Fibroblast of lung (primary cell): ENCODE data around the gene MYO7A. TPM values are rescaled to one million over a fixed set of nuclear protein-coding genes. Genes with fewer than 3 reads are reported as not detected.

Source experiments
- DNase-seq, 2 donors: peaks; one replicate each; pipeline versions ENCODE4 v3.0.0 to v3.0.0-alpha.2; 2010; ENCODE audit warnings: low read depth in 2 of 2
- H2AFZ ChIP-seq: 2 replicates; pipeline ENCODE4 v1.5.1; 2012; ENCODE audit warnings: low read length, control low read depth, inconsistent platforms
- H3K27ac ChIP-seq: 2 replicates; pipeline ENCODE4 v1.5.1; 2011; ENCODE audit warnings: low read length, control low read depth; ENCODE audit not compliant: insufficient read depth
- H3K27me3 ChIP-seq: 2 replicates; pipeline ENCODE4 v1.5.1; 2011; ENCODE audit warnings: mild to moderate bottlenecking, low read length; ENCODE audit not compliant: control insufficient read depth, insufficient read depth
- H3K36me3 ChIP-seq: 2 replicates; pipeline ENCODE4 v1.5.1; 2011; ENCODE audit warnings: low read length; ENCODE audit not compliant: control insufficient read depth, insufficient read depth
- H3K4me1 ChIP-seq: 2 replicates; pipeline ENCODE4 v1.5.1; 2011; ENCODE audit warnings: low read length; ENCODE audit not compliant: control insufficient read depth, insufficient read depth; ENCODE audit errors: extremely low read depth
- H3K4me2 ChIP-seq: 2 replicates; pipeline ENCODE4 v1.5.1; 2011; ENCODE audit warnings: low read length, control low read depth; ENCODE audit not compliant: insufficient read depth; ENCODE audit errors: extremely low read depth
- H3K4me3 ChIP-seq, 4 experiments: fragments of 200-600 bp in 1 of 4; sonication (generic) in 1 of 4; replicated peaks in 1 of 4; 2 replicates each; pipeline ENCODE4 v1.5.1; 2011 to 2016; ENCODE audit warnings: low read length in 4 of 4, low read depth in 3 of 4, mild to moderate bottlenecking in 3 of 4, control low read depth in 2 of 4, inconsistent platforms in 1 of 4, mixed read lengths in 1 of 4; ENCODE audit not compliant: insufficient read depth in 1 of 4; ENCODE audit errors: control extremely low read depth in 1 of 4
- H3K79me2 ChIP-seq: 2 replicates; pipeline ENCODE4 v1.5.1; 2012; ENCODE audit warnings: mild to moderate bottlenecking, low read length, inconsistent platforms; ENCODE audit not compliant: control insufficient read depth, insufficient read depth
- H3K9ac ChIP-seq: 2 replicates; pipeline ENCODE4 v1.5.1; 2011; ENCODE audit warnings: mild to moderate bottlenecking, low read length, control low read depth; ENCODE audit not compliant: insufficient read depth
- H3K9me3 ChIP-seq: 2 replicates; pipeline ENCODE4 v1.5.1; 2012; ENCODE audit warnings: low read depth, low read length; ENCODE audit not compliant: control insufficient read depth, insufficient read depth
- H4K20me1 ChIP-seq: 2 replicates; pipeline ENCODE4 v1.5.1; 2011; ENCODE audit warnings: low read length; ENCODE audit not compliant: control insufficient read depth, insufficient read depth; ENCODE audit errors: extremely low read depth
- CTCF ChIP-seq, 2 donors: IDR thresholded peaks in 1 of 2; conservative IDR thresholded peaks in 1 of 2; 1 replicate in 1 of 2; 2 replicates in 1 of 2; pipeline ENCODE4 v1.5.1; 2011 to 2012; ENCODE audit warnings: low read length in 2 of 2, control low read depth in 1 of 2, inconsistent platforms in 1 of 2, low read depth in 1 of 2, mild to moderate bottlenecking in 1 of 2
- EZH2 ChIP-seq: IDR thresholded peaks from 2 replicates; pipeline ENCODE4 v1.5.1; 2012; ENCODE audit warnings: low read length, control low read depth, mild to moderate bottlenecking; ENCODE audit errors: missing control alignments
- polyA plus RNA-seq, 2 donors: library from polyadenylated mRNA; depleted of rRNA in 1 of 2; stranded (reverse) in 1 of 2; unstranded in 1 of 2; fragments of >200 nt; gene quantifications; 2 replicates each; pipeline ENCODE4 v1.2.1, GENCODE V29; 2011 to 2012; ENCODE audit warnings: missing spikeins in 1 of 2
- total RNA-seq: library from RNA; depleted of rRNA; stranded (reverse); fragments of >200 nt; gene quantifications from 2 replicates; pipeline ENCODE4 v1.2.1, GENCODE V29; 2014

Gene MYO7A
- total and polyA plus RNA-seq, 2 donors (not counting 1 experiment from before 2014, with no cell fraction given): 0.01 to 0.33 TPM

GRCh38 chr11:77143405-77144020, 15.5 kb downstream of the MYO7A start:
- Histone ChIP-seq H3K4me3 (no peak overlapping the region), H3K27ac (no peak overlapping the region), H3K4me2 (no peak overlapping the region), H3K36me3 (no peaks in the 10 kb centered on the region), H3K9ac (no peak overlapping the region), H3K79me2 (no peaks in the 10 kb centered on the region), H2AFZ (no peak overlapping the region), H3K4me1 (peaks cover 2% of the 10 kb centered on the region), H3K9me3 (no peaks in the 10 kb centered on the region), H4K20me1 (no peaks in the 10 kb centered on the region), H3K27me3 (no peaks in the 10 kb centered on the region)
- DNase-seq: no peak
- TF ChIP-seq CTCF (conservative IDR thresholded peaks at IDR 0.05 in 1 of 2, IDR thresholded peaks at IDR 0.05 in 1 of 2; ENCODE audit: low read depth in 1 of 2, low read length in 2 of 2) (no peak), EZH2 (no peak)

- Histone ChIP-seq H3K9me3 (no peaks in the 10 kb centered on the region), H3K27ac (no peak overlapping the region), H3K79me2 (no peaks in the 10 kb centered on the region), H4K20me1 (no peaks in the 10 kb centered on the region), H3K36me3 (no peaks in the 10 kb centered on the region), H2AFZ (no peak overlapping the region), H3K9ac (no peak overlapping the region), H3K4me3 (no peak overlapping the region), H3K4me2 (no peak overlapping the region), H3K4me1 (peaks cover 2% of the 10 kb centered on the region), H3K27me3 (no peaks in the 10 kb centered on the region)
- TF ChIP-seq EZH2 (no peak), CTCF (conservative IDR thresholded peaks at IDR 0.05 in 1 of 2, IDR thresholded peaks at IDR 0.05 in 1 of 2; ENCODE audit: low read depth in 1 of 2, low read length in 2 of 2) (no peak)
- no peak for DNase-seq
Observed at GRCh38 chr11:77144196-77144856, 16.3 kb downstream of the MYO7A start.

- no peak for TF ChIP-seq CTCF (conservative IDR thresholded peaks at IDR 0.05 in 1 of 2, IDR thresholded peaks at IDR 0.05 in 1 of 2; ENCODE audit: low read depth in 1 of 2, low read length in 2 of 2)
- TF ChIP-seq EZH2: no peak
- Histone ChIP-seq H3K36me3 (no peaks in the 10 kb centered on the region), H3K4me3 (no peak overlapping the region), H3K4me2 (no peak overlapping the region), H4K20me1 (no peaks in the 10 kb centered on the region), H3K79me2 (no peaks in the 10 kb centered on the region), H3K27ac (no peak overlapping the region), H3K9me3 (no peaks in the 10 kb centered on the region), H3K4me1 (peaks cover 2% of the 10 kb centered on the region), H3K27me3 (no peaks in the 10 kb centered on the region), H2AFZ (no peak overlapping the region), H3K9ac (no peak overlapping the region)
- DNase-seq: no peak
Observed at GRCh38 chr11:77144857-77145428, 16.9 kb downstream of the MYO7A start.
